Measurements from ENCODE around the gene SPATA33.

Gene SPATA33

DNA sequence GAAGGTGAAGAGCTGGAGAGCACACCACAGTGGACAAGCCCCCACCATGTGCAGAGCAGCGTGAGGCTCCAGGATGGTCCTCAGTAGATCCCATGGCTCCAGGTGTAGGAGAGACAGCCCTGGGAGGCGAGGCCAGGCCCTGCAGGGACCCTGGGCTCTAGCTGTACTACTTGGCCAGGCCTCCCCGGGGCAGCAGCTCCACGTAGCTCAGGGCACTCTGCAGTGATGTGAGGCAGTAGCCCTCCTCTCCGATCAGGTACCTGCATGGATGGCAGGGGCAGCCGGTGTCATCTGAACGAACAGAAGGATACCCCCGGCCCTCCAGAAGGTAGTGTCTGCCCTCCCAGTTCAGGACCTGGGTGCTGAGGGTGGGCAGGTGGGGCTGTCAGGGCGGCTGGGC lies 50.1 kb downstream of the SPATA33 start:
- DNase-seq (ENCODE audit: low read depth), result no peak
- no peak overlapping the region for H3K4me3 ChIP-seq (ENCODE audit: low read length)
- TF ChIP-seq CTCF (IDR thresholded peaks at IDR 0.05; ENCODE audit: insufficient read depth, low read depth, low read length, missing control alignments), result no peak

DNA sequence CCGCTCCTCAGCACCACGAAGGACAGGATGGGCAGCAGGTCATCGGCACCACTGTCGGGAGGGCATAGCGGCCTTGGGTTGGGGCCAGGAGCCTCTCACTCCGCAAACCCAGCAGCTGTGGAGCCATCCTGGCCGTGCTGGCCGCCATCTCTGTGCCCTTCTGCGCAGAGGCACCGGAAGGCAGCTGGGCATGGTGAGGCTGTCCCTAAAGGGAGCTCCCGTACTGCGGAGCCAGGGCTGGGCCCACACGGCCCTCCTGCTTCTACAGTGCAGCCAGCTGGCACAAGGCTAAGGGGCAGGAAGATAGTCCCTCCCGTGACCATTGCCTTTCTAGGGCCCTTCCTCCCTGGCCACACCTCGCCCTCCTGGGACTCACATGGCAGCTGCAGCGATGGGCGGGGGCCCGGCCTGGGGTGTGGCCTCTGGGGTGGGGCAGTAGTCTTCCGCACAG lies 50.9 kb downstream of the SPATA33 start:
- H3K4me3 ChIP-seq (ENCODE audit: low read length), result no peak overlapping the region
- no peak for DNase-seq (ENCODE audit: low read depth)
- TF ChIP-seq CTCF (IDR thresholded peaks at IDR 0.05; ENCODE audit: insufficient read depth, low read depth, low read length, missing control alignments), result no peak

DNA sequence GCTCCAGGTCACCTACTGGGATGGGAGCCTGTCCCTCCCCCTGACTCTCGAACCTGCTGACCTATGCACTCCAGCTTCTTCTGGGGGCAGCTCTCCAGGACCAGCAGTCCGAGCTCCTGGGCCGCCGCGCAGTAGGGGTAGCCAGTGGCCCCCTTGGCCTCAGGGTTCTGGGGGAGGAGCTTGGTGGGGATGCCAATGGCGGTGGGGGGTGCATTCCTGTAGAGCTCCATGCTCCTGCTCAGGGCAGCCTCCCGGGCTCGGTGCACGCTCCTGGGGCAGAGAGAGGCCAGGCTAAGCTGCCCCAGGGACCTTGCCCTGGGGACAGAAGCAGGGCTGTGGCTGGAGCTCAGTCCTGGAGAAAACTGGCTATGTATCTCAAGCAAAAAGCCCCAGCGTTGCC lies 51.5 kb downstream of the SPATA33 start:
- TF ChIP-seq CTCF (IDR thresholded peaks at IDR 0.05; ENCODE audit: insufficient read depth, low read depth, low read length, missing control alignments), result no peak
- DNase-seq (ENCODE audit: low read depth), result no peak
- no peak overlapping the region for H3K4me3 ChIP-seq (ENCODE audit: low read length)

DNA sequence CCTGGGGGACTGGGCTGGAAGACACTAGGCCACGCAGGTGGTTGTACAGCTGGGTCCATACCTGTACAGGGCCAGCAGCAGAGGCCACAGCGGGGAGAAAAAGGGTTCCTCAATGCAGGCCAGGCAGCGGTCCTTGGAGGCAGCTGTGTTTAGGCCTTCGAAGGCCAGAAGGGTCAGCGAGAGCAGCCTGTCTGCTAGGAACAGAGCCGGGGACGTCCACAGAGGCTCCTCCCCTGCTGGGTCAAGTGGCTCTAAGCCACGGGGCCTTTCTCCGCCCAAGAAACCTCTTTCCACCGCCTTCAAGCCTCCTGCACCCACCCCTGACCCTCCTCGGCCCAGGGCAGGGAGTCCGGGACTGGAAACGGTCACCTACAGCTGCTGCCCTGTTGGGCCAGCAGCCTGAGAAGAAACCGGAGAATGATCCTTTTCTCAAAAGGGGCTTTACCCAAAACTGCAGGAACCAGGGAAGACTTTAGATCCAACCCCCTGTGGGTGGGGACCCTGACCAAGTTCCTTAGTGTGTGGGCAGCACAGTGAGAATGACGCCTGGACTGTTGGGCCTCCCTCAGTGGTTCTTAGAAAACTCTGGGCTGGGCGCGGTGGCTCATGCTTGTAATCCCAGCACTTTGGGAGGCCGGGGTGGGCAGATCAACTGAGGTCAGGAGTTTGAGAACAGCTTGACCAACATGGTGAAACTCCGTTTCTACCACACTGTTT lies 52.2 kb downstream of the SPATA33 start:
- TF ChIP-seq CTCF (IDR thresholded peaks at IDR 0.05; ENCODE audit: insufficient read depth, low read depth, low read length, missing control alignments), result no peak
- DNase-seq (ENCODE audit: low read depth), result no peak
- H3K4me3 ChIP-seq (ENCODE audit: low read length), result no peak overlapping the region

- no peak for TF ChIP-seq CTCF (IDR thresholded peaks at IDR 0.05; ENCODE audit: insufficient read depth, low read depth, low read length, missing control alignments)
- H3K4me3 ChIP-seq (ENCODE audit: low read length), result no peak overlapping the region
- DNase-seq (ENCODE audit: low read depth), result no peak
These were observed 53.3 kb downstream of the SPATA33 start for GRCh38 chr16:89710709-89711564.

- no peak for TF ChIP-seq CTCF (IDR thresholded peaks at IDR 0.05; ENCODE audit: insufficient read depth, low read depth, low read length, missing control alignments)
- peak overlapping the region; percentile 73 for H3K4me3 ChIP-seq (ENCODE audit: low read length)
- peak; percentile 74 for DNase-seq (ENCODE audit: low read depth)
These were observed 54.1 kb downstream of the SPATA33 start for GRCh38 chr16:89711601-89712273.

Data from epithelial cell of esophagus (primary cell).